ENCODE results near the gene MARK2. TPM values are rescaled to one million over a fixed set of nuclear protein-coding genes. Genes with fewer than 3 reads are reported as not detected.

The MARK2 gene
- total and polyA plus RNA-seq, 2 of the 8 experiments (the other 6 are each of a cell fraction or from before 2014, with no cell fraction given), result 19.3 to 58.5 TPM

DNA sequence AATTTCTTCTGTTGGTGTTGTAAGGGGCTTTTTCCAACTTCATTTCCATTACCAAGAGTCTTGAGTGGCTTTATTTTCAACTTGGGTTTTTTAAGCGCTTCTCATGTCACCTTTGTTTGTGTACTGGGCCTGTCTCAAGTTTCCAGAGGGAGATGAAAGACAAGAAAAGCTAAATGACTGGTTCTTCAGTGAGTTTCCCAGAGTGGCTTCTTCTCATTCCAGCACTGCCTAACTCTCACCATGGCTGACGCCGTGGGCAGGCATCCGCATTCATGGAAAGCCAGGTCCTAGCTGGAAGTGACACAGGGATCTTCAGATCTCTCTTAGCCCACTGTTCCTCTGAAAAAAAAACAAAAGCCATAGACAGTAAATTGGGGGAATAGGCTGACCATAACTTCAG is 28.6 kb downstream of the MARK2 start (continued):
- TF ChIP-seq CHD7 (IDR thresholded peaks at IDR 0.05; ENCODE audit: insufficient replicate concordance, low read length), result no peak
- no peak for TF ChIP-seq TAF7 (optimal IDR thresholded peaks at IDR 0.05; ENCODE audit: borderline replicate concordance, low read depth, low read length)
- no peak for TF ChIP-seq SIRT6 (IDR thresholded peaks at IDR 0.05; ENCODE audit: low read length)
- TF ChIP-seq NANOG (IDR thresholded peaks at IDR 0.05; ENCODE audit: insufficient read depth, low read depth, low read length, poor library complexity, severe bottlenecking), result no peak
- TF ChIP-seq POLR2AphosphoS5 (IDR thresholded peaks at IDR 0.05; ENCODE audit: low read depth, low read length), result no peak
- TF ChIP-seq CBX8 (IDR thresholded peaks at IDR 0.05; ENCODE audit: borderline replicate concordance, low read depth, low read length), result no peak
- TF ChIP-seq, protein P1, sequence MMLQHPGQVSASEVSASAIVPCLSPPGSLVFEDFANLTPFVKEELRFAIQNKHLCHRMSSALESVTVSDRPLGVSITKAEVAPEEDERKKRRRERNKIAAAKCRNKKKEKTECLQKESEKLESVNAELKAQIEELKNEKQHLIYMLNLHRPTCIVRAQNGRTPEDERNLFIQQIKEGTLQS (IDR thresholded peaks at IDR 0.05; ENCODE audit: insufficient read depth, low read depth, low read length), result no peak
- TF ChIP-seq CREB1 (IDR thresholded peaks at IDR 0.05), result no peak
- no peak for TF ChIP-seq FOSL1 (IDR thresholded peaks at IDR 0.05; ENCODE audit: insufficient read depth, low read depth, low read length)
- TF ChIP-seq GABPA (IDR thresholded peaks at IDR 0.05; ENCODE audit: borderline replicate concordance, insufficient read depth, low read length), result no peak
- TF ChIP-seq SAP30 (IDR thresholded peaks at IDR 0.05; ENCODE audit: insufficient read depth, insufficient replicate concordance, low read length), result no peak
